ENCODE data around the gene GRM7. TPM values are rescaled to one million over a fixed set of nuclear protein-coding genes. Genes with fewer than 3 reads are reported as not detected.

The GRM7 gene
- total RNA-seq, 2 donors from 2014 or later = 0.33 to 1.3 TPM

DNA sequence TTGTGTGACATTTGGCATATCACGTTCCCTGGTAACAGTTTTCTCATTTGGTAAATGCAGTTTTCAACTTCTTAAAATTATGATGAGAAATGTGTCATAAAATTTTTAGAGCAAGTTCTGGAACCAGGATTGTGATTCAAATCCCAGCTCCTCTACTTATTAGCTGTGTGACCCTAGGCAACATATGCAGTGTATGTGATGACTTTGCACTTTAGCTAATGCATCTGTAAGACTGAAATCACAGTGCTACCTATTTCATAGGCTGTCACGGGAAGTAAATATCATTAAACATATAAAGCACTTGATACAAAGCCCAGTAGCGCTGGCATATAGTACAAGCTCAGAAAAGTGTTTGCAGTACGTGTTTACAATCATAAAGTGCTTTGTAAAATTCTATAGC is 419.4 kb downstream of the GRM7 start:
- Histone ChIP-seq H3K27me3 (no peaks in the 10 kb centered on the region), H3K27ac (no peak overlapping the region), H3K4me1 (no peaks in the 10 kb centered on the region), H3K4me3 (no peak overlapping the region), H3K36me3 (replicated peaks in 1 of 2; ENCODE audit: insufficient read depth in 1 of 2, low read depth in 2 of 2) (no peaks in the 10 kb centered on the region), H3K9me3 (no peaks in the 10 kb centered on the region)
- intact Hi-C loops (cut with DNase I) = loop anchor here (10.0 kb wide), 1 partner anchor 264 kb away; no protein-coding TSS in a partner anchor
- 54 to 61% methylated on average over 4 of the region's 4 CpGs for WGBS, 2 donors
- DNase-seq (no peak), ATAC-seq (no peak)
- TF ChIP-seq, protein P1, sequence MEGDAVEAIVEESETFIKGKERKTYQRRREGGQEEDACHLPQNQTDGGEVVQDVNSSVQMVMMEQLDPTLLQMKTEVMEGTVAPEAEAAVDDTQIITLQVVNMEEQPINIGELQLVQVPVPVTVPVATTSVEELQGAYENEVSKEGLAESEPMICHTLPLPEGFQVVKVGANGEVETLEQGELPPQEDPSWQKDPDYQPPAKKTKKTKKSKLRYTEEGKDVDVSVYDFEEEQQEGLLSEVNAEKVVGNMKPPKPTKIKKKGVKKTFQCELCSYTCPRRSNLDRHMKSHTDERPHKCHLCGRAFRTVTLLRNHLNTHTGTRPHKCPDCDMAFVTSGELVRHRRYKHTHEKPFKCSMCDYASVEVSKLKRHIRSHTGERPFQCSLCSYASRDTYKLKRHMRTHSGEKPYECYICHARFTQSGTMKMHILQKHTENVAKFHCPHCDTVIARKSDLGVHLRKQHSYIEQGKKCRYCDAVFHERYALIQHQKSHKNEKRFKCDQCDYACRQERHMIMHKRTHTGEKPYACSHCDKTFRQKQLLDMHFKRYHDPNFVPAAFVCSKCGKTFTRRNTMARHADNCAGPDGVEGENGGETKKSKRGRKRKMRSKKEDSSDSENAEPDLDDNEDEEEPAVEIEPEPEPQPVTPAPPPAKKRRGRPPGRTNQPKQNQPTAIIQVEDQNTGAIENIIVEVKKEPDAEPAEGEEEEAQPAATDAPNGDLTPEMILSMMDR (IDR thresholded peaks at IDR 0.05) = no peak

DNA sequence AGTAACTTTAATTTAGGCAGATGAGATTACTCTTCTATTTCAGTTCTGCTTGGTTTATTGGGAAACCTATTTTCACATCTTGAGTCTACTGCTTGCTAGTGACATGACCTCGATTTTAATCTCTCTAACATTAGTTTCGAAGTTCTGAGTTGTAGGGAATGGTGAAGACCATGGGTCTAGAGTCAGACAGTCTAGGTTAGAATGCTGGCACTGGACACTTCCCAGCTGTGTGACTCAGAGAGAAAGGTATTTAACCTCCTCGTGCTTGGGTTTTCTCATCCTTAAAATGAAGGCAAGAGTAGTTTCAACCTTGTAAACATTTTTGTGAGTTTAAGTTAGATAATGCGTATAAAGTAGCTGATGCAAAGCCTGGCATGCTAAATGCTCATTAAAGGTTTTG is 422.1 kb downstream of the GRM7 start:
- DNase-seq (no peak), ATAC-seq (no peak)
- intact Hi-C loops (cut with DNase I) = loop anchor here (10.0 kb wide), 1 partner anchor 262 kb away; no protein-coding TSS in a partner anchor
- Histone ChIP-seq H3K4me1 (no peaks in the 10 kb centered on the region), H3K36me3 (replicated peaks in 1 of 2; ENCODE audit: insufficient read depth in 1 of 2, low read depth in 2 of 2) (no peaks in the 10 kb centered on the region), H3K27ac (no peak overlapping the region), H3K4me3 (no peak overlapping the region), H3K9me3 (no peaks in the 10 kb centered on the region), H3K27me3 (no peaks in the 10 kb centered on the region)
- TF ChIP-seq, protein P1 (IDR thresholded peaks at IDR 0.05) = no peak
- no peak for TF ChIP-seq POLR2A (IDR thresholded peaks at IDR 0.05)
- 65 to 77% methylated on average over 4 of the region's 4 CpGs for WGBS, 2 donors

DNA sequence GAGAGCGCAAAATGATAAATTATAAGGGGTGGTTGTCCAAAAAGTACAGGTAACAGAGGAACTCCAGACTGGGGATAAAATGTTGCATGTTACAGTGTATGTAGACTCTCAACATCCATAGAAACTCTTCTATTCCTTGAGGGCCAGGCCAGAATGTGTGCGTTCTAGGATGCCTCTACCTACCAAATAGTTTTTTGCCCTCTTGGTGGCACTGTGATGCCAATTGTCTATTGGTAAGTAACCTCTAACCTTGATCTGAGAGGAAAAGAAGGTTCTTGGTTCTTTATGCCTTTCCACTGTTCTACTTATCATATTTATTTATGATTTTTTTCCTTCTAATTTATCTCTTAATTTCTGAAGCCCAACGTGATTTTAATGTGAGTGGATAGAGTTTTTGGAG is 424.6 kb downstream of the GRM7 start:
- TF ChIP-seq POLR2A (IDR thresholded peaks at IDR 0.05) = no peak
- TF ChIP-seq, protein P1 (IDR thresholded peaks at IDR 0.05) = peak in 6 of 7 experiments; percentile 18 to 54 (median 32)
- Histone ChIP-seq H3K9me3 (no peaks in the 10 kb centered on the region), H3K27me3 (no peaks in the 10 kb centered on the region), H3K27ac (no peak overlapping the region), H3K36me3 (replicated peaks in 1 of 2; ENCODE audit: insufficient read depth in 1 of 2, low read depth in 2 of 2) (no peaks in the 10 kb centered on the region), H3K4me3 (no peak overlapping the region), H3K4me1 (no peaks in the 10 kb centered on the region)
- peak; percentile 18 to 65 (median 32) for DNase-seq
- WGBS, 2 donors = 47 to 48% methylated on average over 3 of the region's 3 CpGs
- intact Hi-C loops (cut with DNase I) = loop anchor here (10.0 kb wide), 1 partner anchor 259 kb away; no protein-coding TSS in a partner anchor
- ATAC-seq = no peak

DNA sequence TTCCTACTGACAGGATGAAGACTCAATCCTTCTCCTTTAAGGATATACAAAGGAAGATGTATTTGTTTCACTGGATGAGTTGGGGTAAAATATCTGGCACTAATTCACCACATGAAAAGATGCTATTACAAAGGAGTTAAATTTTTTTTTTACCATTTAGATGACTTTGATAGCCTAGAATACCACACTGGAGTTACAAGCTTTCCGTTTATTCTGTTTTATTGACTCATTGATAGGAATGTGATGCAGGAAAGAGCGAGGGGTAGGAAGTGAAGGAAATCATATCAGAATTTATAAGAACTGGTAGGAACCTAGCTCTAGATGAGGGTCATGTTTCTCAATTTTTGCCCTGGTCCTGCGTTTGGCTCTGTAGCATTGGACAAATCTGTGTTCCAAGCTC is 427.2 kb downstream of the GRM7 start:
- Histone ChIP-seq H3K27ac (no peak overlapping the region), H3K36me3 (replicated peaks in 1 of 2; ENCODE audit: insufficient read depth in 1 of 2, low read depth in 2 of 2) (no peaks in the 10 kb centered on the region), H3K4me3 (no peak overlapping the region), H3K27me3 (no peaks in the 10 kb centered on the region), H3K9me3 (no peaks in the 10 kb centered on the region), H3K4me1 (no peaks in the 10 kb centered on the region)
- ATAC-seq (no peak), DNase-seq (no peak)
- TF ChIP-seq, protein P1 (IDR thresholded peaks at IDR 0.05) = no peak
- TF ChIP-seq POLR2A (IDR thresholded peaks at IDR 0.05) = no peak
- intact Hi-C loops (cut with DNase I) = loop anchor here (10.0 kb wide), 1 partner anchor 257 kb away; no protein-coding TSS in a partner anchor
- 41 to 51% methylated on average over 3 of the region's 3 CpGs for WGBS, 2 donors

DNA sequence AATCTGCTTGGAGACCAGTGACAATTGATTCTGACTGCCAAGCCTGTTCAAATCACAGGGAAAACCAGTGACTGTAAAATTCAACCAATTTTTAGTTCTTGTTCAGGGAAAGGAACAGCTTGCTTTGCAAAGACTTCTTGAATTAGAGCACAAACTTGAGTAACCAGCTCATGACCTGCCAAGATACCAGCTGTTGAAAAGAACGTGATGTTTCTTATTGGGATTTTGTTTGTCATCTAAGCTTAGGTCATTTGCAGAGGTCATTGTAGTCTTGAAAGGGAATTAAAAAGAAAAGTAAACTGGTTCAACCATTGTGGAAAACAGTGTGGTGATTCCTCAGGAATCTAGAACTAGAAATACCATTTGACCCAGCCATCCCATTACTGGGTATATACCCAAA is 428.2 kb downstream of the GRM7 start:
- no peak for ATAC-seq
- Histone ChIP-seq H3K9me3 (no peaks in the 10 kb centered on the region), H3K27me3 (no peaks in the 10 kb centered on the region), H3K27ac (no peak overlapping the region), H3K36me3 (replicated peaks in 1 of 2; ENCODE audit: insufficient read depth in 1 of 2, low read depth in 2 of 2) (no peaks in the 10 kb centered on the region), H3K4me1 (no peaks in the 10 kb centered on the region), H3K4me3 (no peak overlapping the region)
- TF ChIP-seq POLR2A (IDR thresholded peaks at IDR 0.05) = no peak
- TF ChIP-seq, protein P1 (IDR thresholded peaks at IDR 0.05) = no peak
- intact Hi-C loops (cut with DNase I) = loop anchor here (10.0 kb wide), 1 partner anchor 256 kb away; no protein-coding TSS in a partner anchor
- DNase-seq = no peak
- 38 to 50% methylated on average over 1 of the region's 1 CpG for WGBS, 2 donors

Measured in body of pancreas (tissue), 4 donors.